Medulla oblongata (tissue), 1 donor: ENCODE measurements around the gene NEK5.

ENCODE experiments used
- DNase-seq: peaks from one replicate; pipeline ENCODE4 v3.0.0-alpha.2; 2015; ENCODE audit errors: extremely low spot score

The NEK5 gene

GRCh38 chr13:52011632-52012511 is 117.0 kb downstream of the NEK5 start, which contains the start of gene ALG11:
TSS of gene ALG11 (plus strand) at chr13:52012398. CDS start at chr13:52012419, 21 bp downstream.
- peak; percentile 99 for DNase-seq

GRCh38 chr13:52010890-52011631 is 117.8 kb downstream of the NEK5 start, which contains the start of gene ATP7B:
TSS of gene ATP7B (minus strand) at chr13:52011450. CDS start at chr13:52011337, 113 bp downstream.
- DNase-seq: peak; percentile 14

GRCh38 chr13:52009946-52010345 is 118.9 kb downstream of the NEK5 start:
- DNase-seq: no peak

- no peak for DNase-seq
Observed at GRCh38 chr13:52006523-52007245, 122.2 kb downstream of the NEK5 start.

GRCh38 chr13:52005841-52006522 is 122.9 kb downstream of the NEK5 start:
- no peak for DNase-seq

- peak; percentile 27 for DNase-seq
Observed at GRCh38 chr13:52004511-52005170, 124.2 kb downstream of the NEK5 start.

GRCh38 chr13:52003541-52003940 is 125.3 kb downstream of the NEK5 start:
- DNase-seq: no peak

GRCh38 chr13:52002361-52002760 is 126.5 kb downstream of the NEK5 start:
- no peak for DNase-seq

GRCh38 chr13:52001120-52001731 is 127.6 kb downstream of the NEK5 start:
- DNase-seq: peak; percentile 42

GRCh38 chr13:51999921-52000320 is 129.0 kb downstream of the NEK5 start:
- no peak for DNase-seq

GRCh38 chr13:51999510-51999911 is 129.4 kb downstream of the NEK5 start:
- DNase-seq: peak; percentile 20

- no peak for DNase-seq
Observed at GRCh38 chr13:51998723-51999509, 130.0 kb downstream of the NEK5 start.

- DNase-seq: no peak
Observed at GRCh38 chr13:51997641-51998330, 131.1 kb downstream of the NEK5 start.

GRCh38 chr13:51997186-51997585 is 131.7 kb downstream of the NEK5 start:
- DNase-seq: no peak

- no peak for DNase-seq
Observed at GRCh38 chr13:51996641-51997040, 132.2 kb downstream of the NEK5 start.

GRCh38 chr13:51995677-51996551 is 133.0 kb downstream of the NEK5 start:
- peak; percentile 71 for DNase-seq

GRCh38 chr13:51993713-51994112 is 135.2 kb downstream of the NEK5 start:
- DNase-seq: no peak
